H54 (cell line): Measurements from ENCODE around the gene PRSS22.

Source experiments
- DNase-seq: peaks from one replicate; pipeline ENCODE4 v3.0.0; 2011; ENCODE audit warnings: low spot score, mixed read lengths; ENCODE audit not compliant: insufficient read length
- FAIRE-seq: peaks from 3 replicates; lab custom pipeline; 2011; peaks lifted over from hg19 to GRCh38; lab: Jason Lieb, UNC
- POLR2A ChIP-seq: IDR thresholded peaks from 2 replicates; pipeline ENCODE4 v1.6.1; 2011; ENCODE audit warnings: low read depth, mild to moderate bottlenecking, low read length

Gene PRSS22

GRCh38 chr16:2825049-2825742 is 32.8 kb downstream of the PRSS22 start:
- no peak for TF ChIP-seq POLR2A
- DNase-seq (no peak), FAIRE-seq (no peak)

- FAIRE-seq: no peak
- DNase-seq: no peak
- no peak for TF ChIP-seq POLR2A
These were observed 33.3 kb downstream of the PRSS22 start for GRCh38 chr16:2824626-2825025.

GRCh38 chr16:2822496-2822895 is 35.5 kb downstream of the PRSS22 start:
- TF ChIP-seq POLR2A: no peak
- DNase-seq (no peak), FAIRE-seq (no peak)

- FAIRE-seq (no peak), DNase-seq (no peak)
- TF ChIP-seq POLR2A: no peak
These were observed 35.8 kb downstream of the PRSS22 start for GRCh38 chr16:2822158-2822495.

GRCh38 chr16:2821487-2822157 is 36.3 kb downstream of the PRSS22 start:
- TF ChIP-seq POLR2A: no peak
- DNase-seq: no peak
- FAIRE-seq: no peak

GRCh38 chr16:2820836-2821486 is 37.0 kb downstream of the PRSS22 start:
- TF ChIP-seq POLR2A: no peak
- no peak for FAIRE-seq
- DNase-seq: no peak

- no peak for FAIRE-seq
- TF ChIP-seq POLR2A: no peak
- DNase-seq: no peak
These were observed 37.8 kb downstream of the PRSS22 start for GRCh38 chr16:2819939-2820835.

- TF ChIP-seq POLR2A: no peak
- FAIRE-seq (no peak), DNase-seq (no peak)
These were observed 38.6 kb downstream of the PRSS22 start for GRCh38 chr16:2819179-2819938.

GRCh38 chr16:2818272-2818876 is 39.6 kb downstream of the PRSS22 start:
- FAIRE-seq: no peak
- DNase-seq: no peak

GRCh38 chr16:2817340-2818271 is 40.4 kb downstream of the PRSS22 start:
- no peak for DNase-seq
- no peak for FAIRE-seq
- no peak for TF ChIP-seq POLR2A

More at GRCh38 chr16:2818272-2818876, 39.6 kb downstream of the PRSS22 start:
- TF ChIP-seq POLR2A: no peak

- no peak for DNase-seq
- TF ChIP-seq POLR2A: no peak
- no peak for FAIRE-seq
These were observed 41.1 kb downstream of the PRSS22 start, which contains the start of gene PRSS21 for GRCh38 chr16:2816751-2817339. PRSS21 (plus strand) TSS chr16:2817237; CDS start chr16:2817269, 32 bp downstream.

- DNase-seq (no peak), FAIRE-seq (no peak)
- no peak for TF ChIP-seq POLR2A
These were observed 42.6 kb downstream of the PRSS22 start for GRCh38 chr16:2815299-2815771.
